Peyer's patch (tissue), 4 donors: ENCODE measurements around the gene ATP6V0A1. TPM values are rescaled to one million over a fixed set of nuclear protein-coding genes. Genes with fewer than 3 reads are reported as not detected.
"Not testable (repeated sequence)": the region's sequence is repeated elsewhere in the genome, so short reads cannot be mapped to it uniquely, and the experiment has no call there.

ENCODE experiments used
- DNase-seq, 3 donors: peaks; one replicate each; pipeline ENCODE4 v3.0.0-alpha.2; 2017 to 2019
- H3K27ac ChIP-seq, 4 donors: fragments of 200-600 bp; sonication (generic); one replicate each; pipeline ENCODE4 v1.5.1; 2016 to 2019
- H3K27me3 ChIP-seq, 2 donors: fragments of 200-600 bp; sonication (generic); one replicate each; pipeline ENCODE4 v1.5.1; 2019
- H3K36me3 ChIP-seq, 3 donors: fragments of 200-600 bp; sonication (generic); one replicate each; pipeline ENCODE4 v1.5.1; 2016 to 2019
- H3K4me1 ChIP-seq, 4 donors: fragments of 200-600 bp; sonication (generic); one replicate each; pipeline ENCODE4 v1.5.1; 2016 to 2019
- H3K4me3 ChIP-seq, 4 donors: fragments of 200-600 bp; sonication (generic); 1 replicate in 3 of 4; 2 replicates in 1 of 4; pipeline ENCODE4 v1.5.1; 2016 to 2019; ENCODE audit warnings: mild to moderate bottlenecking in 1 of 4
- H3K9me3 ChIP-seq, 4 donors: fragments of 200-600 bp; sonication (generic); one replicate each; pipeline ENCODE4 v1.5.1; 2016 to 2019; ENCODE audit warnings: mild to moderate bottlenecking in 1 of 4
- CTCF ChIP-seq, 6 experiments: fragments of 450-650 bp in 4 of 6; fragments of 200-600 bp in 2 of 6; sonication (generic) in 1 of 6; IDR thresholded peaks; one replicate each; pipeline ENCODE4 v1.5.1; 2017 to 2019; ENCODE audit warnings: antibody characterized with exemption in 6 of 6, mild to moderate bottlenecking in 3 of 6, moderate library complexity in 1 of 6
- POLR2A ChIP-seq, 2 donors: fragments of 450-650 bp; IDR thresholded peaks; one replicate each; pipeline ENCODE4 v1.5.1; 2017; ENCODE audit warnings: antibody characterized with exemption in 2 of 2, mild to moderate bottlenecking in 2 of 2, moderate library complexity in 2 of 2
- total RNA-seq, 4 donors: library from RNA; depleted of rRNA; stranded (reverse); fragments of >200 nt; gene quantifications; one replicate each; pipeline ENCODE4 v1.1.0, GENCODE V29; 2016

ATP6V0A1 gene
- total RNA-seq, 4 donors from 2014 or later = 121 to 251 (median 204) TPM

- Histone ChIP-seq H3K27me3 (no peaks in the 10 kb centered on the region), H3K9me3 (no peaks in the 10 kb centered on the region), H3K36me3 (peaks cover 0 to 82% (median 0%) of the 10 kb centered on the region in 3 donors), H3K27ac (peak overlapping the region in 2 of 4 donors; percentile 35 to 61), H3K4me3 (no peak overlapping the region), H3K4me1 (peaks cover 0 to 18% (median 4%) of the 10 kb centered on the region in 4 donors)
- no peak for TF ChIP-seq CTCF (IDR thresholded peaks at IDR 0.05)
- no peak for TF ChIP-seq POLR2A (IDR thresholded peaks at IDR 0.05)
- no peak for DNase-seq
Measured at GRCh38 chr17:42475835-42476234, 17.2 kb downstream of the ATP6V0A1 start.

GRCh38 chr17:42476411-42476810 lies 17.7 kb downstream of the ATP6V0A1 start:
- no peak for DNase-seq
- peaks cover 0 to 18% (median 4%) of the 10 kb centered on the region in 4 donors for H3K4me1 ChIP-seq
- peaks cover 0 to 82% (median 0%) of the 10 kb centered on the region in 3 donors for H3K36me3 ChIP-seq
- TF ChIP-seq CTCF (IDR thresholded peaks at IDR 0.05) (no peak), POLR2A (IDR thresholded peaks at IDR 0.05) (no peak)
- no peaks in the 10 kb centered on the region for H3K27me3 ChIP-seq
- H3K4me3 ChIP-seq = no peak overlapping the region
- H3K27ac ChIP-seq = peak overlapping the region in 2 of 4 donors; percentile 22 to 61
- H3K9me3 ChIP-seq = no peaks in the 10 kb centered on the region

- H3K27me3 ChIP-seq = no peaks in the 10 kb centered on the region
- H3K36me3 ChIP-seq = peaks cover 0 to 82% (median 3%) of the 10 kb centered on the region in 3 donors
- no peak overlapping the region for H3K27ac ChIP-seq
- H3K9me3 ChIP-seq = no peaks in the 10 kb centered on the region
- TF ChIP-seq CTCF (IDR thresholded peaks at IDR 0.05) (no peak), POLR2A (IDR thresholded peaks at IDR 0.05) (no peak)
- H3K4me1 ChIP-seq = peaks cover 0 to 18% (median 4%) of the 10 kb centered on the region in 4 donors
- DNase-seq = no peak
- H3K4me3 ChIP-seq = no peak overlapping the region
Measured at GRCh38 chr17:42477173-42477572, 18.5 kb downstream of the ATP6V0A1 start.

- Histone ChIP-seq H3K36me3 (peaks cover 0 to 82% (median 3%) of the 10 kb centered on the region in 3 donors), H3K4me1 (peaks cover 0 to 18% (median 4%) of the 10 kb centered on the region in 4 donors)
- H3K4me3 ChIP-seq, H3K27me3 ChIP-seq, H3K27ac ChIP-seq, H3K9me3 ChIP-seq, DNase-seq: not testable (repeated sequence)
Measured at GRCh38 chr17:42477824-42478223, 19.1 kb downstream of the ATP6V0A1 start.

GRCh38 chr17:42484304-42484703 lies 25.6 kb downstream of the ATP6V0A1 start:
- Histone ChIP-seq H3K4me1 (peaks cover 0 to 9% (median 0%) of the 10 kb centered on the region in 4 donors), H3K9me3 (no peaks in the 10 kb centered on the region), H3K27ac (peak overlapping the region in 1 of 4 donors; percentile 38), H3K4me3 (no peak overlapping the region), H3K36me3 (peaks cover 0 to 97% (median 3%) of the 10 kb centered on the region in 3 donors), H3K27me3 (no peaks in the 10 kb centered on the region)
- TF ChIP-seq POLR2A (IDR thresholded peaks at IDR 0.05) (no peak), CTCF (IDR thresholded peaks at IDR 0.05) (no peak)
- DNase-seq = peak; percentile 50 to 77 (median 58)

GRCh38 chr17:42485680-42486079 lies 27.0 kb downstream of the ATP6V0A1 start:
- H3K36me3 ChIP-seq = peaks cover 0 to 96% (median 3%) of the 10 kb centered on the region in 3 donors

GRCh38 chr17:42488032-42488431 lies 29.4 kb downstream of the ATP6V0A1 start:
- Histone ChIP-seq H3K4me1 (peaks cover 0 to 9% (median 0%) of the 10 kb centered on the region in 4 donors), H3K27me3 (no peaks in the 10 kb centered on the region), H3K27ac (no peak overlapping the region), H3K9me3 (no peaks in the 10 kb centered on the region), H3K36me3 (peaks cover 0 to 95% (median 0%) of the 10 kb centered on the region in 3 donors), H3K4me3 (no peak overlapping the region)
- TF ChIP-seq CTCF (IDR thresholded peaks at IDR 0.05) (no peak), POLR2A (IDR thresholded peaks at IDR 0.05) (no peak)
- DNase-seq = no peak

More at GRCh38 chr17:42485680-42486079, 27.0 kb downstream of the ATP6V0A1 start:
- no peak overlapping the region for H3K27ac ChIP-seq
- no peaks in the 10 kb centered on the region for H3K9me3 ChIP-seq
- H3K4me1 ChIP-seq = peaks cover 0 to 9% (median 0%) of the 10 kb centered on the region in 4 donors
- no peak overlapping the region for H3K4me3 ChIP-seq
- H3K27me3 ChIP-seq = no peaks in the 10 kb centered on the region
- TF ChIP-seq POLR2A (IDR thresholded peaks at IDR 0.05) = no peak
- DNase-seq = no peak
